Lower leg skin (tissue), 4 donors: ENCODE results near the gene DLG2. TPM values are rescaled to one million over a fixed set of nuclear protein-coding genes. Genes with fewer than 3 reads are reported as not detected.

ENCODE experiments used
- DNase-seq, 2 donors: peaks; one replicate each; pipeline ENCODE4 v3.0.0-alpha.2; 2019; ENCODE audit warnings: low spot score in 2 of 2
- H3K4me3 ChIP-seq: fragments of 200-600 bp; sonication (generic); 2 replicates; pipeline ENCODE4 v1.5.1; 2017; ENCODE audit warnings: mild to moderate bottlenecking, low read depth; ENCODE audit not compliant: poor library complexity, severe bottlenecking
- POLR2A ChIP-seq, 2 donors: fragments of 450-650 bp; IDR thresholded peaks; one replicate each; pipeline ENCODE4 v1.6.1; 2016 to 2017; ENCODE audit warnings: antibody characterized with exemption in 2 of 2, mild to moderate bottlenecking in 1 of 2, moderate library complexity in 1 of 2
- WGBS, 2 donors: methylation state at CpG; one replicate each; pipeline ENCODE4 v1.1.5; 2018; 5-methylcytosine and 5-hydroxymethylcytosine counted together
- intact Hi-C: fragments of 100-400 bp; cut with DNase I; formaldehyde crosslinking; loops from one replicate; pipeline ENCODE4 v1.15.0; 2023; ENCODE audit warnings: low total_unique reads
- total RNA-seq, 4 donors: library from RNA; depleted of rRNA; stranded (reverse); fragments of >200 nt; gene quantifications; one replicate each; pipeline ENCODE4 v1.1.0, GENCODE V29; 2016
- TF ChIP-seq, protein P1 (sequence below), 3 donors: fragments of 450-650 bp; IDR thresholded peaks; one replicate each; pipeline ENCODE4 v1.5.1; 2016; ENCODE audit warnings: antibody characterized with exemption in 3 of 3, mild to moderate bottlenecking in 3 of 3, moderate library complexity in 2 of 3

Gene DLG2
- total RNA-seq, 4 donors from 2014 or later = 37.6 to 68.3 (median 46.0) TPM

DNA sequence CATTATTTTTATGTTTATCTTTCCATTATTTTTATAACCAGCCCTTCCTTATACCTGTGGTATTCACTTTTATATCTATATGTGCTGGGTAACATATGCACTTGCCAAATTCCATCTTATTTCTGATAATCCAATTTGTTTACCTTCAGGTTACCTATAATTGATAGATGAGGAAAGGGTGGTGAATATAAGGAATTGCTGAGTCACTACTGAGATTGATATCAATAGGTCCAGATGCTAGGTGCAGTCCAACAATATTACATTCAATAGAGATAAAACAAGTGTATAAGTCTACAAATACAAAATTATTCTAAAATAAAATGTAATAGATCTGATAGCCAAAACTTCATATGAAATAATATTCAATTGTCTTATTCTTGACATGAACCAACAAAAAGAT lies 1582.0 kb downstream of the DLG2 start:
- TF ChIP-seq, protein P1, sequence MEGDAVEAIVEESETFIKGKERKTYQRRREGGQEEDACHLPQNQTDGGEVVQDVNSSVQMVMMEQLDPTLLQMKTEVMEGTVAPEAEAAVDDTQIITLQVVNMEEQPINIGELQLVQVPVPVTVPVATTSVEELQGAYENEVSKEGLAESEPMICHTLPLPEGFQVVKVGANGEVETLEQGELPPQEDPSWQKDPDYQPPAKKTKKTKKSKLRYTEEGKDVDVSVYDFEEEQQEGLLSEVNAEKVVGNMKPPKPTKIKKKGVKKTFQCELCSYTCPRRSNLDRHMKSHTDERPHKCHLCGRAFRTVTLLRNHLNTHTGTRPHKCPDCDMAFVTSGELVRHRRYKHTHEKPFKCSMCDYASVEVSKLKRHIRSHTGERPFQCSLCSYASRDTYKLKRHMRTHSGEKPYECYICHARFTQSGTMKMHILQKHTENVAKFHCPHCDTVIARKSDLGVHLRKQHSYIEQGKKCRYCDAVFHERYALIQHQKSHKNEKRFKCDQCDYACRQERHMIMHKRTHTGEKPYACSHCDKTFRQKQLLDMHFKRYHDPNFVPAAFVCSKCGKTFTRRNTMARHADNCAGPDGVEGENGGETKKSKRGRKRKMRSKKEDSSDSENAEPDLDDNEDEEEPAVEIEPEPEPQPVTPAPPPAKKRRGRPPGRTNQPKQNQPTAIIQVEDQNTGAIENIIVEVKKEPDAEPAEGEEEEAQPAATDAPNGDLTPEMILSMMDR (IDR thresholded peaks at IDR 0.05) = no peak
- TF ChIP-seq POLR2A (IDR thresholded peaks at IDR 0.05) = no peak
- no peak for DNase-seq
- no peak overlapping the region for H3K4me3 ChIP-seq
- intact Hi-C loops = no loop called here

DNA sequence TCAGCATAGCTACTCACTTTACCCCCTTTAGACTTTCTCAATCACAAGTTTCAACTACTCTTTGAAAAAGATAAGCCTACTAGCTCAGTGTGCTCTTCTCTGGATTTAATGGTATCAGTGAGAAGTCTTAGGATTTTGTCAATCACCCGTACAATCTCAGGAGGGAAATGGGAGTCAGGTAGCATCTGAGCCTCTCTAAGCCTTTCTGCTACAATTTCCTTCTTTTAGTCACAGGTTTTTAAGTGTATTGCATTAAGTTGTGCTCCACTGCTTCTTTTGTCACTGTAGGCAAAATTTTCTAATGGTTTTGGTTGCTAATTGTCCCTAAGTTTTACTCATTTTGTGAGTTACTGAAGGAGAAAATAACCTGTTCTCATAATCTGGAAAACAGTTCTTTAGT lies 1582.4 kb downstream of the DLG2 start:
- intact Hi-C loops = no loop called here
- no peak overlapping the region for H3K4me3 ChIP-seq
- 87 to 89% methylated on average over 1 of the region's 1 CpG for WGBS, 2 donors
- no peak for DNase-seq
- TF ChIP-seq, protein P1 (IDR thresholded peaks at IDR 0.05) = no peak
- no peak for TF ChIP-seq POLR2A (IDR thresholded peaks at IDR 0.05)

DNA sequence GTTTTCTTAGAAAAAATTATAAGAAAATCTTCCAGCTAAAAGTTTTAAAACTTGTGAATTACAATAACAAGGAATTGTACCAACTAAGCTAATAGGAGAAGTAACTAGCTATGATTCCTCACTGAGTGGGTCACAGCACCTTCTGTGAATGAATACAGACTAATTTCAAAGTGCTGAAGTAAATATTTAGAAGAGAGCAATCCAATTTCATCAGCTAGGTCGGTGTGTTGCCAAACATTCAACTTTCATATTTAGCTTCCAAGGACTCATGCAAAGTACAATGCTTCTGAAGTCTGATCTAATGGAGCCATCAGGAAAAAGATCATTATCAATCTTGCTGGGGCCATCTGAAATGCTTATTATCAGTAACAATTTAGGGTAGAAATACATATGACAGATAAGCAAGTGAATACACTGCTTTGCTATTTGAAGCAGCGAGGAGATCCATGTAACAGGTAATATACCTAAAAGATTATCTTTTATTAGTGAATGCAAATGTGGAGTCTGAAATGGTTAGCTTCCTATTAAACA lies 1590.4 kb downstream of the DLG2 start:
- TF ChIP-seq, protein P1 (IDR thresholded peaks at IDR 0.05) = no peak
- TF ChIP-seq POLR2A (IDR thresholded peaks at IDR 0.05) = no peak
- WGBS, 2 donors = 77 to 79% methylated on average over 2 of the region's 2 CpGs
- H3K4me3 ChIP-seq = no peak overlapping the region
- intact Hi-C loops = no loop called here
- no peak for DNase-seq

GRCh38 chr11:84035645-84036044 lies 1591.5 kb downstream of the DLG2 start:
- WGBS, 2 donors = 52 to 71% methylated on average over 2 of the region's 2 CpGs
- H3K4me3 ChIP-seq = no peak overlapping the region
- no peak for TF ChIP-seq POLR2A (IDR thresholded peaks at IDR 0.05)
- TF ChIP-seq, protein P1 (IDR thresholded peaks at IDR 0.05) = no peak
- DNase-seq = no peak
- intact Hi-C loops = no loop called here

DNA sequence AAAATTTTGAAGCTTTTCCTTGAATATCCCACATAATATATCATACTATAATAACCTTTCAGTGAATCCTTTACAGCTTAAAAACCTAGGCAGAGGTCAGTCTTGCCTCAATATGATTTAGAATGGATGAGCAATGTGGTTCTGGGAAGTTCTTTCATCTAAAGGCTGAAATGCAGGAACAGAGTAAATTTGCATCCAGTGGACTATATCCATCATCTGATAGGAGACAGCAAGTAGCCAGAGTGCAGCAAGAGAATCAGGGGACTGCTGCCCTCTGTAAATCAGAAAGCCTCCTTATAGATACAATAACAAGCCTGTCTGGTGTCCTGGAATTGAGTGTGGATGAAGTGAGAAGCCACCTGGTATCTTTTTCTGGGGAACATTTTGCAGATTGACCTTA lies 1592.7 kb downstream of the DLG2 start:
- no peak for TF ChIP-seq POLR2A (IDR thresholded peaks at IDR 0.05)
- TF ChIP-seq, protein P1 (IDR thresholded peaks at IDR 0.05) = no peak
- no peak for DNase-seq
- intact Hi-C loops = no loop called here
- H3K4me3 ChIP-seq = no peak overlapping the region

GRCh38 chr11:84024266-84024665 lies 1602.9 kb downstream of the DLG2 start:
- TF ChIP-seq, protein P1 (IDR thresholded peaks at IDR 0.05) = no peak
- TF ChIP-seq POLR2A (IDR thresholded peaks at IDR 0.05) = no peak
- intact Hi-C loops = no loop called here
- no peak overlapping the region for H3K4me3 ChIP-seq
- WGBS, 2 donors = 95 to 98% methylated on average over 1 of the region's 1 CpG
- no peak for DNase-seq
